ENCODE measurements around the gene DLL3.
"Not testable (repeated sequence)": the region's sequence is repeated elsewhere in the genome, so short reads cannot be mapped to it uniquely, and the experiment has no call there.

The DLL3 gene

GRCh38 chr19:39475748-39476147 is 23.0 kb upstream of the DLL3 start:
- no peak for TF ChIP-seq CTCF (conservative IDR thresholded peaks at IDR 0.05; ENCODE audit: low read depth, low read length)
- no peak overlapping the region for H3K4me3 ChIP-seq (ENCODE audit: low read depth, low read length)
- DNase-seq (ENCODE audit: low read depth) = no peak

GRCh38 chr19:39479319-39479801 is 19.4 kb upstream of the DLL3 start:
- not testable (repeated sequence) for DNase-seq (ENCODE audit: low read depth); H3K4me3 ChIP-seq (ENCODE audit: low read depth, low read length)

GRCh38 chr19:39479916-39480315 is 18.8 kb upstream of the DLL3 start:
- peak overlapping the region; percentile 99 for H3K4me3 ChIP-seq (ENCODE audit: low read depth, low read length)
- no peak for DNase-seq (ENCODE audit: low read depth)
- TF ChIP-seq CTCF (conservative IDR thresholded peaks at IDR 0.05; ENCODE audit: low read depth, low read length) = no peak

GRCh38 chr19:39480337-39481228 is 18.2 kb upstream of the DLL3 start, which contains the start of gene TIMM50:
TSS of gene TIMM50 (plus strand) at chr19:39480838. CDS start at chr19:39480854, 16 bp downstream.
- peak within 1 kb of the TSS; percentile 99 for H3K4me3 ChIP-seq (ENCODE audit: low read depth, low read length)
- DNase-seq (ENCODE audit: low read depth) = peak; percentile 93
- TF ChIP-seq CTCF (conservative IDR thresholded peaks at IDR 0.05; ENCODE audit: low read depth, low read length) = no peak

GRCh38 chr19:39481229-39481545 is 17.6 kb upstream of the DLL3 start:
- TF ChIP-seq CTCF (conservative IDR thresholded peaks at IDR 0.05; ENCODE audit: low read depth, low read length) = no peak
- DNase-seq (ENCODE audit: low read depth) = no peak
- H3K4me3 ChIP-seq (ENCODE audit: low read depth, low read length) = peak overlapping the region; percentile 99

- H3K4me3 ChIP-seq (ENCODE audit: low read depth, low read length) = peak overlapping the region; percentile 99
- TF ChIP-seq CTCF (conservative IDR thresholded peaks at IDR 0.05; ENCODE audit: low read depth, low read length) = no peak
- no peak for DNase-seq (ENCODE audit: low read depth)
Observed at GRCh38 chr19:39481676-39482075, 17.1 kb upstream of the DLL3 start.

- DNase-seq (ENCODE audit: low read depth) = no peak
- no peak for TF ChIP-seq CTCF (conservative IDR thresholded peaks at IDR 0.05; ENCODE audit: low read depth, low read length)
- H3K4me3 ChIP-seq (ENCODE audit: low read depth, low read length) = no peak overlapping the region
Observed at GRCh38 chr19:39483141-39483540, 15.6 kb upstream of the DLL3 start.

All from choroid plexus epithelial cell (primary cell).